Karpas-422 (cell line): ENCODE data around the gene PTCRA. TPM values are rescaled to one million over a fixed set of nuclear protein-coding genes. Genes with fewer than 3 reads are reported as not detected.

Source experiments
- DNase-seq: peaks from one replicate; pipeline ENCODE4 v3.0.0-alpha.2; 2015
- H2AFZ ChIP-seq: fragments of 200-600 bp; sonication (generic); 2 replicates; pipeline ENCODE4 v1.6.1; 2014; ENCODE audit warnings: antibody characterized with exemption, low read length, mixed read lengths
- H3K27ac ChIP-seq: fragments of 200-600 bp; sonication (generic); 2 replicates; pipeline ENCODE4 v1.5.1; 2014; ENCODE audit warnings: mild to moderate bottlenecking, low read length, moderate library complexity
- H3K27me3 ChIP-seq: fragments of 200-600 bp; sonication (generic); 2 replicates; pipeline ENCODE4 v1.6.1; 2014; ENCODE audit warnings: low read length, mixed read lengths
- H3K36me3 ChIP-seq: fragments of 200-600 bp; sonication (generic); 2 replicates; pipeline ENCODE4 v1.6.1; 2014; ENCODE audit warnings: low read length, mixed read lengths; ENCODE audit not compliant: insufficient read depth
- H3K4me1 ChIP-seq: fragments of 200-600 bp; sonication (generic); 2 replicates; pipeline ENCODE4 v1.6.1; 2014; ENCODE audit warnings: mild to moderate bottlenecking, low read length, mixed read lengths
- H3K4me2 ChIP-seq: fragments of 200-600 bp; sonication (generic); 2 replicates; pipeline ENCODE4 v1.6.1; 2014; ENCODE audit warnings: low read length, low read depth, mild to moderate bottlenecking; ENCODE audit not compliant: poor library complexity, severe bottlenecking
- H3K4me3 ChIP-seq: fragments of 200-600 bp; sonication (generic); 2 replicates; pipeline ENCODE4 v1.5.1; 2014; ENCODE audit warnings: mild to moderate bottlenecking, antibody characterized with exemption, low read length, mixed read lengths
- H3K79me2 ChIP-seq: fragments of 200-600 bp; sonication (generic); 2 replicates; pipeline ENCODE4 v1.6.1; 2014; ENCODE audit warnings: mild to moderate bottlenecking, low read length, mixed read lengths
- H3K9ac ChIP-seq: fragments of 200-600 bp; sonication (generic); 2 replicates; pipeline ENCODE4 v1.6.0; 2014; ENCODE audit warnings: low read length
- H3K9me2 ChIP-seq: fragments of 200-600 bp; sonication (generic), shearing (Covaris generic); replicated peaks from 2 replicates; pipeline ENCODE4 v1.6.0; 2014; ENCODE audit warnings: mild to moderate bottlenecking, low read length, moderate library complexity; ENCODE audit not compliant: insufficient read depth
- H3K9me3 ChIP-seq: fragments of 300-700, 200-600 bp; sonication (generic); 2 replicates; pipeline ENCODE4 v1.6.1; 2014; ENCODE audit warnings: low read length, mixed read lengths
- H4K20me1 ChIP-seq: fragments of 200-600 bp; sonication (generic); 2 replicates; pipeline ENCODE4 v1.6.1; 2014; ENCODE audit warnings: mild to moderate bottlenecking, antibody characterized with exemption, low read length, low read depth; ENCODE audit not compliant: insufficient read depth
- total RNA-seq: library from RNA; depleted of rRNA; stranded (reverse); fragments of >200 nt; shearing (Covaris generic); gene quantifications from 2 replicates; pipeline ENCODE4 v1.2.3, GENCODE V29; 2014; ENCODE audit warnings: low replicate concordance

PTCRA gene
- total RNA-seq, 1 experiment from 2014 or later: not detected

- Histone ChIP-seq H3K36me3 (no peaks in the 10 kb centered on the region), H3K4me3 (no peak within 1 kb of the TSS), H2AFZ (no peak within 1 kb of the TSS), H3K27ac (no peak within 1 kb of the TSS), H3K9me3 (no peaks in the 10 kb centered on the region), H3K4me1 (no peaks in the 10 kb centered on the region), H4K20me1 (no peaks in the 10 kb centered on the region), H3K27me3 (no peaks in the 10 kb centered on the region), H3K9me2 (no peaks in the 10 kb centered on the region), H3K4me2 (no peak within 1 kb of the TSS), H3K9ac (no peak within 1 kb of the TSS), H3K79me2 (no peaks in the 10 kb centered on the region)
- DNase-seq: no peak
These were observed 44.6 kb downstream of the PTCRA start, which contains the start of gene GNMT for GRCh38 chr6:42960243-42961019. Gene GNMT (plus strand): TSS chr6:42960754. CDS start chr6:42960768, 14 bp downstream.

- Histone ChIP-seq H4K20me1 (no peaks in the 10 kb centered on the region), H3K9me3 (no peaks in the 10 kb centered on the region), H3K79me2 (no peaks in the 10 kb centered on the region), H3K4me2 (no peak overlapping the region), H3K4me3 (no peak overlapping the region), H3K27me3 (no peaks in the 10 kb centered on the region), H2AFZ (no peak overlapping the region), H3K9me2 (no peaks in the 10 kb centered on the region), H3K27ac (no peak overlapping the region), H3K9ac (no peak overlapping the region), H3K4me1 (no peaks in the 10 kb centered on the region), H3K36me3 (no peaks in the 10 kb centered on the region)
- no peak for DNase-seq
These were observed 45.2 kb downstream of the PTCRA start for GRCh38 chr6:42961020-42961470.

- Histone ChIP-seq H3K4me1 (no peaks in the 10 kb centered on the region), H3K9ac (no peak overlapping the region), H4K20me1 (no peaks in the 10 kb centered on the region), H3K27me3 (no peaks in the 10 kb centered on the region), H3K9me2 (no peaks in the 10 kb centered on the region), H3K27ac (no peak overlapping the region), H2AFZ (no peak overlapping the region), H3K36me3 (no peaks in the 10 kb centered on the region), H3K4me3 (no peak overlapping the region), H3K79me2 (no peaks in the 10 kb centered on the region), H3K4me2 (no peak overlapping the region), H3K9me3 (no peaks in the 10 kb centered on the region)
- no peak for DNase-seq
These were observed 46.2 kb downstream of the PTCRA start for GRCh38 chr6:42962096-42962495.

- no peak for DNase-seq
- Histone ChIP-seq H3K9ac (no peak overlapping the region), H3K27ac (no peak overlapping the region), H3K9me2 (no peaks in the 10 kb centered on the region), H2AFZ (no peak overlapping the region), H4K20me1 (no peaks in the 10 kb centered on the region), H3K4me3 (no peak overlapping the region), H3K4me1 (no peaks in the 10 kb centered on the region), H3K9me3 (no peaks in the 10 kb centered on the region), H3K27me3 (no peaks in the 10 kb centered on the region), H3K4me2 (no peak overlapping the region), H3K79me2 (no peaks in the 10 kb centered on the region), H3K36me3 (no peaks in the 10 kb centered on the region)
These were observed 46.8 kb downstream of the PTCRA start for GRCh38 chr6:42962502-42963178.

- H3K9ac ChIP-seq: no peak overlapping the region
- DNase-seq: no peak
- no peak overlapping the region for H3K27ac ChIP-seq
These were observed 47.5 kb downstream of the PTCRA start for GRCh38 chr6:42963179-42963854.

GRCh38 chr6:42963855-42964605 lies 48.2 kb downstream of the PTCRA start:
- H3K9ac ChIP-seq: no peak overlapping the region
- no peaks in the 10 kb centered on the region for H3K36me3 ChIP-seq

More at GRCh38 chr6:42963179-42963854, 47.5 kb downstream of the PTCRA start:
- Histone ChIP-seq H4K20me1 (no peaks in the 10 kb centered on the region), H3K36me3 (no peaks in the 10 kb centered on the region), H3K79me2 (no peaks in the 10 kb centered on the region), H3K9me3 (no peaks in the 10 kb centered on the region), H3K4me2 (no peak overlapping the region), H2AFZ (no peak overlapping the region), H3K27me3 (no peaks in the 10 kb centered on the region), H3K4me3 (no peak overlapping the region), H3K9me2 (no peaks in the 10 kb centered on the region), H3K4me1 (no peaks in the 10 kb centered on the region)

GRCh38 chr6:42966571-42966970 lies 50.7 kb downstream of the PTCRA start:
- Histone ChIP-seq H3K9ac (no peak overlapping the region), H3K27me3 (no peaks in the 10 kb centered on the region), H3K9me2 (no peaks in the 10 kb centered on the region), H3K36me3 (no peaks in the 10 kb centered on the region), H3K4me3 (no peak overlapping the region), H4K20me1 (no peaks in the 10 kb centered on the region), H3K27ac (no peak overlapping the region), H3K79me2 (no peaks in the 10 kb centered on the region), H2AFZ (no peak overlapping the region), H3K9me3 (no peaks in the 10 kb centered on the region), H3K4me1 (no peaks in the 10 kb centered on the region), H3K4me2 (no peak overlapping the region)
- DNase-seq: no peak

More at GRCh38 chr6:42963855-42964605, 48.2 kb downstream of the PTCRA start:
- H4K20me1 ChIP-seq: no peaks in the 10 kb centered on the region
- H3K79me2 ChIP-seq: no peaks in the 10 kb centered on the region
- no peaks in the 10 kb centered on the region for H3K4me1 ChIP-seq
- no peak overlapping the region for H3K4me3 ChIP-seq
- no peaks in the 10 kb centered on the region for H3K27me3 ChIP-seq
- no peak overlapping the region for H3K4me2 ChIP-seq
- DNase-seq: peak; percentile 82
- H3K9me2 ChIP-seq: no peaks in the 10 kb centered on the region
- H3K27ac ChIP-seq: no peak overlapping the region
- H2AFZ ChIP-seq: no peak overlapping the region
- H3K9me3 ChIP-seq: no peaks in the 10 kb centered on the region
